ENCODE data around the gene AMOT. TPM values are rescaled to one million over a fixed set of nuclear protein-coding genes. Genes with fewer than 3 reads are reported as not detected.

The AMOT gene
- total and polyA plus RNA-seq, 2 experiments from 2014 or later: 12.5 to 22.4 TPM

DNA sequence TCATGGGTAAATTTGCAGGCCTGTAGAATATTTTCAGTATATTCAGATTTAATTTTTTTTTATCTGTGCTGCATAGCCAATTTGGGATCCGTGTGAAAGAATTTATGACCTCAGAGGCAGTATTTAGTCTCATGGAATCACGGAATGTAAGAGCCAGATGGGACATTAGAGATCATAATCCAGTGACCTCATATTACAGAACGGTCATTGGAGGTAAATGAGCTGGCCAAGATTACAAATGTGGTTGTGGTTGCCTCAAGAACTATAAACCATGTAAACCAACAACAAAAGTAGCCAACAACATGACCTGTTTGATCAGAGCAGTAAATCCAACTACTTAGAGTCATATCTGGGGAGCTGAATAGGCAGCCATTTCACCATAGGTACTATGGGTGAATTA lies 71.6 kb downstream of the AMOT start:
- H3K36me3 ChIP-seq: no peaks in the 10 kb centered on the region
- no peaks in the 10 kb centered on the region for H3K27me3 ChIP-seq
- no peak for DNase-seq (ENCODE audit: low read depth in 1 of 2, low spot score in 1 of 2)
- H3K9me3 ChIP-seq (ENCODE audit: low read depth): no peaks in the 10 kb centered on the region
- H3K4me1 ChIP-seq (ENCODE audit: low read depth): no peaks in the 10 kb centered on the region
- no peak for TF ChIP-seq CTCF (IDR thresholded peaks at IDR 0.05; ENCODE audit: low read depth, low read length)
- no peak overlapping the region for H3K27ac ChIP-seq
- no peak overlapping the region for H3K4me3 ChIP-seq

DNA sequence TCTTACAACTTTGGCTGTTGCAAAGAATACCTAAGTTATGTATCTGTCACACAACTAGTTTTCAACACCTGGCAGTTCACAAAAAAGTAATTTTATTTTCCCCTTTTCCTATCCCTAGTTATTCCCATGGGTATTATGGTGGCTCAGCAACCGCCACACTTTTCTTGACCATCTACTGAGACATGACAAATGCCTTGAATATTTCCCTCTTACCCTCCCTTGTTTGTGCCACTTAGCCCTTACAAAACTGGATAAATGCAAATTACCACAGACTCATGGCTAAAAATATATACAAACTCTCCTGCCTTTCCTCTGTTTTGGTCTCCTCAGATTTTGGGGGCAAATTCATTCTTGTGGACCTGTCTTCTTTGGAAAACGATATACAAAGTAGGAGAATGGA lies 72.1 kb downstream of the AMOT start:
- no peak for DNase-seq (ENCODE audit: low read depth in 1 of 2, low spot score in 1 of 2)
- TF ChIP-seq CTCF (IDR thresholded peaks at IDR 0.05; ENCODE audit: low read depth, low read length): no peak
- Histone ChIP-seq H3K36me3 (no peaks in the 10 kb centered on the region), H3K4me3 (no peak overlapping the region), H3K4me1 (ENCODE audit: low read depth) (no peaks in the 10 kb centered on the region), H3K9me3 (ENCODE audit: low read depth) (no peaks in the 10 kb centered on the region), H3K27ac (no peak overlapping the region), H3K27me3 (no peaks in the 10 kb centered on the region)

DNA sequence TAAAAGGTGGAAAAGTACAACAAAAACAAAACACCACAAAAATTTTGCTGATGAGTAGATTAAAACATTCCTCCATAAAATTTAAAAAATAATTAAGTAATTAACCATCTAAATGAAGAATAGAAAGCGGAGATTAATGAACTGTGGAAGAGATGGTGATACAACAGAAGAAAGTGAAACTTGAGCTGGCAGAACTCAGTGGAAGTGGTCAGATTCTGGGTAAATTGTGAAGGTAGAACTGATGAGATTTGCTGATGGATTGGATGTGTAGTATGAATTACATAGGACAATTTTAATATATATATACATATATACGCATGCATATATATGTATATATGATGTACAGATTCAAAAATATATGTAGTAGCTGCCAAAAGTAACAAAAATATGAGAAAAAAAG lies 73.9 kb downstream of the AMOT start:
- H3K4me3 ChIP-seq: no peak overlapping the region
- H3K36me3 ChIP-seq: no peaks in the 10 kb centered on the region
- H3K9me3 ChIP-seq (ENCODE audit: low read depth): no peaks in the 10 kb centered on the region
- no peak for TF ChIP-seq CTCF (IDR thresholded peaks at IDR 0.05; ENCODE audit: low read depth, low read length)
- DNase-seq (ENCODE audit: low read depth in 1 of 2, low spot score in 1 of 2): no peak
- no peaks in the 10 kb centered on the region for H3K27me3 ChIP-seq
- H3K27ac ChIP-seq: no peak overlapping the region
- no peaks in the 10 kb centered on the region for H3K4me1 ChIP-seq (ENCODE audit: low read depth)

DNA sequence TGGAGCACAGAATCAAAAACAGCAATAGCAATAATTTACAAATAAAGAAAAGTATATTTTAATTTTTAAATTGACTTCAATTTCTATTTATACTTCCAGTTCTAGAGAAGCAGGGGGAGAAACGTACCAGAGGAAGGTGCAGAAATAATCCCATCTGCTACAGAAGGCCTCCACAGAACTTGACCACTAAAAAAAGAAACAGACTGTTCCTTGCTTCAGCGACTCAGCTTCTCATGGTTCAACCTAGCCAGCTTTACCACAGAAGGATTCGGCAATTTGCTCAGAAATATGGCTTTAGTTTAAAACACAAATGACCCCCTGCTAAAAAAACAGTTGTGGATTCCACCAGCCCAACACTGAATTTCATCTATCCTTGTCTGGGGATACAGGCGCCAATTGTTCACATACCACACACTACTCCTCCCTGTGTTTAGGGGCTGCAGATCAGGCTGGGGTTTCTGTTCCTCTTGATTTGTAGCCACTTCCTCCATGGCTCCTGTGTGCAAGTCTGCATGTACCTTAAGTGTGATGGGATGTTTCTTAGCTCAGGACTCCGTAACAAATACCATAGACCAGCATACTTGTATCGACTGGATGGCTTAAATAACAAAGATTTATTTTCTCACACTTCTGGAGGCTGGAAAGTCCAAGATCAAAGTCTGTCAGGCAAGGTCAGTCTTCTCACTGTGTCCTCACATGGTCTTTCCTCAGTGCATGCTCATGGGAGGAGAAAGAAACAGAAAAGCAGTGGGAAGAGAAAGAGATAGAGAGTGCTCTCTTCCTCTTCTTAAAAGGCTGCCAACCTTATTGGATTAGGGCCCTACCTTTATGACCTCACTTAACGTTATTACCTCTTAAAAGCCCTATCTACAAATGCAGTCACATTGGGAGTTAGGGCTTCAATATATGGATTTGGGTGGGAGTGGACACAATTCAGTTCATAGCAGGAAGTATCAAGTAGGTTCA lies 79.1 kb downstream of the AMOT start:
- DNase-seq (ENCODE audit: low read depth in 1 of 2, low spot score in 1 of 2): no peak
- Histone ChIP-seq H3K9me3 (ENCODE audit: low read depth) (no peaks in the 10 kb centered on the region), H3K27me3 (no peaks in the 10 kb centered on the region), H3K4me1 (ENCODE audit: low read depth) (peaks cover under 1% of the 10 kb centered on the region), H3K36me3 (no peaks in the 10 kb centered on the region), H3K27ac (no peak overlapping the region), H3K4me3 (no peak overlapping the region)
- TF ChIP-seq CTCF (IDR thresholded peaks at IDR 0.05; ENCODE audit: low read depth, low read length): no peak

DNA sequence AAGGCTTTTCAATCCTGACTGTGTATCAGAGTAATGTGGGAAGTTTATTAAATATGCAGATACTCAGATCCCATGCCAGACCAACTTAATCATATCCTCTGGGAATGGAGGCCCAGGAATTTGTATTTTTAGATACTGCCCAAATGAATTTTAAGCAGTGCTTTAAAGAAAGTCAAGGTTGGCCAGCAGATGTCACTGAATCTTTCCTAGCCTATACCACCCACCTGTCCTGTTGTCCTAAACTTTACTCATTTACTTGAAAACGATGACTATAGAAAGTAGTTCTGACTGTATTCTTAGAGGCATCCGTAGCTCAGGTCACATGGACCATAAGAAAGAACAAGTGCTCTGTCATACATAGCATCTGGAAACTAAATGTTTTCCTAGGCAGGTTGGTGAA lies 79.9 kb downstream of the AMOT start:
- H3K36me3 ChIP-seq: no peaks in the 10 kb centered on the region
- H3K4me1 ChIP-seq (ENCODE audit: low read depth): peaks cover 6% of the 10 kb centered on the region
- H3K9me3 ChIP-seq (ENCODE audit: low read depth): no peaks in the 10 kb centered on the region
- no peak overlapping the region for H3K4me3 ChIP-seq
- no peak for TF ChIP-seq CTCF (IDR thresholded peaks at IDR 0.05; ENCODE audit: low read depth, low read length)
- DNase-seq (ENCODE audit: low read depth in 1 of 2, low spot score in 1 of 2): peak in 1 of 2 donors; percentile 0
- H3K27me3 ChIP-seq: no peaks in the 10 kb centered on the region
- no peak overlapping the region for H3K27ac ChIP-seq

Measured in cardiac muscle cell (in vitro differentiated cells and primary cell).